HG02885 (cell line): ENCODE results near the gene WIPF1.
"Not testable (repeated sequence)": the region's sequence is repeated elsewhere in the genome, so short reads cannot be mapped to it uniquely, and the experiment has no call there.

Experiments
- ATAC-seq: cut with Tn5 transposase; IDR thresholded peaks from one replicate; pipeline ENCODE4 v1.9.1; 2021; ENCODE audit warnings: mild to moderate bottlenecking; ENCODE audit not compliant: unreplicated experiment, poor library complexity

WIPF1 gene

DNA sequence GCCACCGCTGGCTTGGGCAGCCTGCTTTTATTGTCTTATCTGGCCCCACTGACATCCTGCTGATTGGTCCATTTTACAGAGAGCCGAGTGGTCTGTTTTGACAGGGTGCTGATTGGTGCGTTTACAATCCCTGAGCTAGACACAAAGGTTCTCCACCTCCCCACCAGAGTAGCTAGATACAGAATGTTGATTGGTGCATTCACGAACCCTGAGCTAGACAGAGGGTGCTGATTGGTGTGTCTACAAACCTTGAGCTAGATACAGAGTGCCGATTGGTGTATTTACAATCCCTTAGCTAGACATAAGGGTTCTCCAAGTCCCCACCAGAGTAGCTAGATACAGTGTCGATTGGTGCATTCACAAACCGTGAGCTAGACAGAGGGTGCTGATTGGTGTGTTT, 49.6 kb downstream of the WIPF1 start:
- not testable (repeated sequence) for ATAC-seq

- no peak for ATAC-seq
These were observed 50.8 kb downstream of the WIPF1 start for GRCh38 chr2:174546519-174547506.

DNA sequence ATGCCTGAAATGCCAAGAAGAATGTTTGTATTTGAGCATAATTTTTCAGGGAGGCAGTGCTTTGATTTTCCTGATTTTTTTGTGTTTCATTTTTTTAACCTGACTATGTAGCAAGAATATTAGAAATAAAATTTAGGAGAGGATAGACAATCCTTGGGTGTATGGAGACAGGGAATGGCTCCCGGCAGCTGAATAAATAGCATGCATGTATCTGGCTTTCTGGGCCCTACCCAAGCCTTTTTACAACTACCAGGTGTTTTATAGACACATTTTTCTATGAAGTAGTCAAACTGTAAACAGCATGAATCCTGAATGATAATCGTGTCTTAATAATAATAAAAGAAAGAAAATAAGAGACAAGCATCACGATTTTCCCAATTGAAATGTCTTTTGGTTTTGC, 52.4 kb downstream of the WIPF1 start:
- no peak for ATAC-seq

DNA sequence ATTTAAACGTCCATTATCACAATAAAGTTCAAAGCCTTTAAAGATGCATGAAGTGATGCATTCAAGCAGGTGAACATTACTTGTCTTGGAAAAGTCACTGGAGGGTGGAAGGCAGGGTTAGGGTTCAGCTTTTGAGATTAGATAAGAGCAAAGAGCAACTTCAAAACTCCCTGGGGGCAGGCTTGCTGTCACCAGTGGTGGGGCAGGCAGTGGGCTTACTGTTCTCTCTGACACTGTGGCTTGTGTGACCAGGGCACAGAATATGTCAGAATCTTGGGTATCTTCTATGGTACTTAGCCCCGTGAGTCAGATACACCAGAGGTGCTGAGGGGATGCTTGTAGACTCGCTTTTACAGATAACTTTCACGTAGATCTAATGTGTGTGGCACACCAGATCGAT, 52.8 kb downstream of the WIPF1 start:
- no peak for ATAC-seq

GRCh38 chr2:174544156-174544555, 53.4 kb downstream of the WIPF1 start:
- no peak for ATAC-seq

GRCh38 chr2:174540893-174541292, 56.7 kb downstream of the WIPF1 start:
- ATAC-seq, result no peak

DNA sequence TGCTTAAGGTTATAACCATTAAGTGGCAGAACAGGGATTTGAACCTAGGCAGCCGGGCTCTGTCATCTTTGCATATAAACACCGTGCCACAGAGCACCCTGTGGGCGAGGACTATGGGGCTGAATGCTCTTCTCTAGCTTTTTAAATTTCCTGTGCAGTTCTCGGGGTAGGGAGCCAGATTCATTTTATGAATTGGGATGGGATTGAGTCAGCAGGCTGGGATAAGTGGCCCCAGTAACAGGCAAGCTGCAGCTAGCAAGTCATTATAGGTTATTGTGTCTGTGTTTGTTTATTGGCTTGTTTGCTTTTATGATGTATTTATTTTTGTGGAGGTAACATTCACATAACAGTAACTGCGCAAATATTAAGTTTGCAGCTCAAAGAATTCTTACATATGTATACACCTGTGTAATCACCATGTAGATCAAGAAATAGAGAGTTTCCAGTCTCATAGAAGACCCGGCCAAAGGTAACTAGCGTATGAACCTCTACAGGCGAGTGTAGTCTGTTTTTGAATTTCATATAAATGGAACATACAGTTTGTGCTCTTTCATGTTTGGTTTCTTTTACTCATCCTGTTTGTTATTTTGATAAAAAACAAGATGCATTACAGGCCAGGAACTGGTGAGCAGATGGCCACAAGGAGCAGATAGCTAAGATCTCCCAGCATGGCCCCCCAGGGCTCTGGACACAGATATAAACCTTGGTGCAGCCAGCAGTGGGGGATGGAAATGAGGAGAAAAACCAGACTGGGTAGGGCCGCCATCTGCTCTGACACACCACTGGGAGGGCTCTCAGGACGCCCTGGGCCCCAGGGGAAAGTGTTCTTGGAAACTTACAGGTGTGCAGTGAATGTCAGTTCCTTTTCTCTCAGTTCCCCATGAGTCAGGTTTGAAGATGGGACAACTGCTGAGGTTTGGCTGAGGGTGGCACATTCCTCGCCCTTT, 61.6 kb downstream of the WIPF1 start:
- no peak for ATAC-seq

GRCh38 chr2:174535083-174535482, 62.5 kb downstream of the WIPF1 start:
- ATAC-seq, result no peak

- ATAC-seq, result no peak
These were observed 67.7 kb downstream of the WIPF1 start for GRCh38 chr2:174529916-174530315.

GRCh38 chr2:174527959-174528358, 69.6 kb downstream of the WIPF1 start:
- ATAC-seq, result no peak

DNA sequence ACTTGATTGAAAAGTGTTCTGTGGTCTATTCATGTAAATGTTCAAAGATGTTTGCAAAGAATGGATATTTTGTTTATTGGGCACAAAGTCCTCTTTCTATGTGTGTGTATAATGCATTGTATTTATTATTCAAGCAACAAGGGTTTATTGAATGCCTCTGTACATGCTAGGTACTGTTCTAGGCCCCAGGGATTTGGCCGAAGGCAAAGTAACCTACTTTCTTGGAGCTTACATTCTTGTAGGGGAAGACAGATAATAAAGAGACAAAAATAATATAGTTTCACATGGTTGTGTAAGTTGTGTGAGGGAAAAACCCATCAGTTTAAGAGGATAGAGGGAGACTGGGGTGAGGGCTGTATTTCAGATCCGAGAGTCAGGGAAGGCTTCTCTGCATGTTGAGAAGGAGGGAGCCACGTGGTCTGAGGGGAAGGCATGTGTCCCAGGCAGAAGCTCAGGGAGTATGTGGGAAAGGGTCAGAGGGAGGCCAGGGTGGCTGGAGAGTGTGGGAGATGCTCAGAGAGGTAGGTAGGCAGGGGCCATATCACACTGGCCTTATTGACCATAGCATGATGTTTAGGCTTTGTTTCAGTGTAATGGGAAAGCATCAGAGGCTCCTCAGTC, 70.4 kb downstream of the WIPF1 start:
- no peak for ATAC-seq

DNA sequence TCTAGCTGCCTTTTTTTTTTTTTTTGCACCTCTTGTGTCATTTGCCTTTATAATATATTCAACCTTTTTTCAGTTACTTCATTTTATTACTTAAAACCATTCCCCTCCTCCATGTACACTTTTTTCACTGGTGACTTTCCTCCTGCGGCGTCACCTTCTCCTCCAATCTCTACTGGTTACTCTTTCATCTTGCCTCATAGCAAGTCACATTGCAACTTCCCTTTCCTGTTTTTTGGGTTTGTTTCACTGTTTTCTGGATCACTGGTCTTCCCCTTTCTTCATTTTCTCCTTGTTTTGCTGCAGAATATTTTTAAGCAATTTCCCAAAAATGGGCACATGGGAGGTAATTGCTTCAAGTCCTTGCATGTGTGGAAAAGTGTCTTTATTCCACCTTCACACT, 73.1 kb downstream of the WIPF1 start:
- ATAC-seq, result no peak

DNA sequence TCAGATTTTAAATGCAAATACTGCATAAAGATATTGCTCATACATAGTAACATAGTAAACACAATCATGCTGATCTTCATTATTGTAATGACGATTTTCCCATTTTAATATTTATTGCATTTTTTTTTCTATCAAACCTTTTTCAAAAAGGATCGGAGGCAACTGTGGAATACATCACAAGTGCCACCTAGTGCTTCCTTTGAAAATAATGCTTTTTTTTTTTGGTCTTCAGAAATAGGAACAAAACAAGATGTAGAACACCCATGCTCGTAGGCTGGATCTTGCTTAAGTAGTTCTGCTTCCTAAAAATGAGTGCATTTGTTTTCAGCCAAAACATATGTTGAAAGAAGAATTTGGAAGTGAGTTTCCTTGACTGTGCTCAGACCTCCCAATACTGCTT, 75.1 kb downstream of the WIPF1 start:
- no peak for ATAC-seq

DNA sequence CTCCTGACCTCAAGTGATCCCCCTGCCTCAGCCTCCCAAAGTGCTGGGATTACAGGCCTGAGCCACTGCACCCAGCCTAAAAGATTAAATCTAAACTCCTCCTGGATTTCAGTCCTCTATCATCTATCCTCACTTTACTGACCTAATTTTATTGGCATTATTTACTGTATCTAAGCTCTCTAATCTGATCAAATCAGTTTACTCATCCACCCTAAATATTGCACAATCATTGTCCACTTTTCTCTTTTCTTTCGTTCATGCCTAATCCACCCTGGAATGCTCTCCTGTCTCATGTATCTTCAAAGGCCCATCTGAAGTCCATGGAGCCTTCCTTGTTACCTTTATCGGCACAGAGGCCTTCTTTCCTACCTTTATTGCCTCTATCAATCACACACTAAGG, 79.2 kb downstream of the WIPF1 start:
- no peak for ATAC-seq

- ATAC-seq, result peak; percentile 42
These were observed 80.9 kb downstream of the WIPF1 start for GRCh38 chr2:174516501-174517378.

GRCh38 chr2:174512345-174512744, 85.3 kb downstream of the WIPF1 start:
- no peak for ATAC-seq

GRCh38 chr2:174511580-174512260, 85.9 kb downstream of the WIPF1 start:
- no peak for ATAC-seq

- no peak for ATAC-seq
These were observed 86.9 kb downstream of the WIPF1 start for GRCh38 chr2:174510583-174511189.
